DOHH2 (cell line): Measurements from ENCODE around the gene TVP23C.

Experiments used
- EZH2phosphoT487 ChIP-seq: fragments of 200-600 bp; sonication (generic); IDR thresholded peaks from 2 replicates; pipeline ENCODE4 v1.6.1; 2017; ENCODE audit warnings: borderline replicate concordance, mild to moderate bottlenecking, antibody characterized with exemption, low read length, moderate library complexity, mixed read lengths
- TF ChIP-seq, protein P1 (sequence below): fragments of 200-600 bp; sonication (generic); IDR thresholded peaks from one replicate; pipeline ENCODE4 v1.5.1; 2014; ENCODE audit warnings: antibody characterized with exemption, mild to moderate bottlenecking, low read depth, low read length; ENCODE audit not compliant: poor library complexity, severe bottlenecking

DNA sequence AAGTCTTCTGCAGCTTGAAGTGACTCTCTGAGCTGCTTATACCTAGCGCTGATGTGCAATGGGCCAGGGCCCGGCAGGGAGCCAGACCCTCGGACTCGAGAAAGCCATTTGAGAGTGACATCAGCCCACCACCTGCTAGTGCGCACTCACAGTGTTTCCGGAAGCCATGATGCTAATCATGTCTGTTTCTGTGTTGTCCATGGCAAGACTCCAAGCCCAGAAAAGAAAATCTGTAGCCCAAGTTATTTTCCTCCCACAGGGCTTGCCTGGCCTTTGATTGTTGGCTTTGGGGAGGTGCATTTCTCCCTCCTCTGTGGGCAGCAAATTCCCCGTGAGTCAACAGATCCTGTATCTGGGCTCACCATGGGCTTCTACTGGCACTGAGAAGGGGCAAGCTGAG lies 94.0 kb downstream of the TVP23C start:
- TF ChIP-seq, protein P1, sequence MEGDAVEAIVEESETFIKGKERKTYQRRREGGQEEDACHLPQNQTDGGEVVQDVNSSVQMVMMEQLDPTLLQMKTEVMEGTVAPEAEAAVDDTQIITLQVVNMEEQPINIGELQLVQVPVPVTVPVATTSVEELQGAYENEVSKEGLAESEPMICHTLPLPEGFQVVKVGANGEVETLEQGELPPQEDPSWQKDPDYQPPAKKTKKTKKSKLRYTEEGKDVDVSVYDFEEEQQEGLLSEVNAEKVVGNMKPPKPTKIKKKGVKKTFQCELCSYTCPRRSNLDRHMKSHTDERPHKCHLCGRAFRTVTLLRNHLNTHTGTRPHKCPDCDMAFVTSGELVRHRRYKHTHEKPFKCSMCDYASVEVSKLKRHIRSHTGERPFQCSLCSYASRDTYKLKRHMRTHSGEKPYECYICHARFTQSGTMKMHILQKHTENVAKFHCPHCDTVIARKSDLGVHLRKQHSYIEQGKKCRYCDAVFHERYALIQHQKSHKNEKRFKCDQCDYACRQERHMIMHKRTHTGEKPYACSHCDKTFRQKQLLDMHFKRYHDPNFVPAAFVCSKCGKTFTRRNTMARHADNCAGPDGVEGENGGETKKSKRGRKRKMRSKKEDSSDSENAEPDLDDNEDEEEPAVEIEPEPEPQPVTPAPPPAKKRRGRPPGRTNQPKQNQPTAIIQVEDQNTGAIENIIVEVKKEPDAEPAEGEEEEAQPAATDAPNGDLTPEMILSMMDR, result no peak
- TF ChIP-seq EZH2phosphoT487, result no peak
